Activated B cell treated with CpG ODN at 0.5 μM for 24 hours (primary cell): ENCODE results near the gene DMC1. TPM values are rescaled to one million over a fixed set of nuclear protein-coding genes. Genes with fewer than 3 reads are reported as not detected.
"Not testable (repeated sequence)": the region's sequence is repeated elsewhere in the genome, so short reads cannot be mapped to it uniquely, and the experiment has no call there.

ENCODE experiments used
- ATAC-seq: fragments of 200-7000 bp; cut with Tn5 transposase; one replicate; pipeline ENCODE4 v1.10.0; 2021; ENCODE audit warnings: low read depth, mild to moderate bottlenecking, moderate library complexity
- CTCF ChIA-PET: fragments of 350-600 bp; sonication (Branson Sonifier 250); formaldehyde crosslinking; loops from one replicate; lab custom pipeline; 2021; ENCODE audit warnings: antibody characterized with exemption; lab: Charles Lee
- POLR2A ChIA-PET: fragments of 350-600 bp; sonication (Branson Sonifier 250); formaldehyde crosslinking; loops from one replicate; lab custom pipeline; 2021; ENCODE audit warnings: antibody characterized with exemption; lab: Charles Lee
- DNase-seq: peaks from one replicate; pipeline ENCODE4 v3.0.0; 2022
- H3K27ac Mint-ChIP-seq: one replicate; pipeline ENCODE4 v1.8.0; 2020; ENCODE audit warnings: mixed read lengths
- H3K27me3 Mint-ChIP-seq: one replicate; pipeline ENCODE4 v1.8.0; 2021; ENCODE audit warnings: mixed read lengths
- H3K36me3 Mint-ChIP-seq: one replicate; pipeline ENCODE4 v1.8.0; 2021; ENCODE audit warnings: low read depth, mixed read lengths
- H3K4me1 Mint-ChIP-seq: one replicate; pipeline ENCODE4 v1.8.0; 2021; ENCODE audit warnings: mixed read lengths
- H3K4me3 Mint-ChIP-seq: one replicate; pipeline ENCODE4 v1.8.0; 2020; ENCODE audit warnings: mild to moderate bottlenecking, mixed read lengths
- H3K9me3 Mint-ChIP-seq: one replicate; pipeline ENCODE4 v1.8.0; 2020; ENCODE audit warnings: mixed read lengths
- CTCF ChIP-seq: fragments of 200-600 bp; IDR thresholded peaks from one replicate; pipeline ENCODE4 v1.8.0; 2022; ENCODE audit warnings: antibody characterized with exemption, mild to moderate bottlenecking
- intact Hi-C: fragments of 100-400 bp; cut with micrococcal nuclease; formaldehyde crosslinking; loops from one replicate; pipeline ENCODE4 v1.15.1; 2024
- total RNA-seq: library from RNA; stranded (reverse); gene quantifications from 2 replicates; pipeline ENCODE4 v1.2.3, GENCODE V29; 2022

DMC1 gene
- total RNA-seq, 1 donor from 2014 or later: 0.91 TPM

- Mint-ChIP-seq H3K36me3 (no peaks in the 10 kb centered on the region), H3K4me1 (no peaks in the 10 kb centered on the region), H3K27me3 (peaks cover 12% of the 10 kb centered on the region), H3K9me3 (no peaks in the 10 kb centered on the region), H3K4me3 (no peak overlapping the region), H3K27ac (no peak overlapping the region)
- TF ChIP-seq CTCF: no peak
- CTCF ChIA-PET: no interaction called here
- no peak for DNase-seq
- no peak for ATAC-seq
- POLR2A ChIA-PET: no interaction called here
- intact Hi-C loops: no loop called here
Observed at GRCh38 chr22:38607680-38608079, 37.7 kb upstream of the DMC1 start.

GRCh38 chr22:38602166-38602565 is 32.2 kb upstream of the DMC1 start:
- no peak for TF ChIP-seq CTCF
- H3K9me3 Mint-ChIP-seq: no peaks in the 10 kb centered on the region
- POLR2A ChIA-PET: no interaction called here
- ATAC-seq (no peak), DNase-seq (no peak)
- no peak overlapping the region for H3K27ac Mint-ChIP-seq
- no peak overlapping the region for H3K4me3 Mint-ChIP-seq
- H3K27me3 Mint-ChIP-seq: peaks cover 10% of the 10 kb centered on the region
- CTCF ChIA-PET: no interaction called here
- intact Hi-C loops: no loop called here
- no peaks in the 10 kb centered on the region for H3K4me1 Mint-ChIP-seq
- no peaks in the 10 kb centered on the region for H3K36me3 Mint-ChIP-seq

- Mint-ChIP-seq H3K36me3 (no peaks in the 10 kb centered on the region), H3K27ac (no peak overlapping the region), H3K27me3 (peaks cover 9% of the 10 kb centered on the region), H3K4me3 (no peak overlapping the region), H3K4me1 (no peaks in the 10 kb centered on the region), H3K9me3 (no peaks in the 10 kb centered on the region)
- intact Hi-C loops: no loop called here
- no peak for TF ChIP-seq CTCF
- ChIA-PET CTCF (no interaction called here), POLR2A (no interaction called here)
- ATAC-seq (no peak), DNase-seq (no peak)
Observed at GRCh38 chr22:38601221-38601764, 31.3 kb upstream of the DMC1 start.

- DNase-seq: no peak
- no peaks in the 10 kb centered on the region for H3K4me1 Mint-ChIP-seq
- no peaks in the 10 kb centered on the region for H3K9me3 Mint-ChIP-seq
- no peak overlapping the region for H3K4me3 Mint-ChIP-seq
- H3K27me3 Mint-ChIP-seq: peaks cover 9% of the 10 kb centered on the region
- ChIA-PET POLR2A (no interaction called here), CTCF (no interaction called here)
- H3K27ac Mint-ChIP-seq: no peak overlapping the region
- no peak for ATAC-seq
- no peaks in the 10 kb centered on the region for H3K36me3 Mint-ChIP-seq
- TF ChIP-seq CTCF: no peak
- intact Hi-C loops: no loop called here
Observed at GRCh38 chr22:38599466-38599865, 29.5 kb upstream of the DMC1 start.

- H3K4me3 Mint-ChIP-seq, DNase-seq, POLR2A ChIA-PET, CTCF ChIA-PET, H3K27ac Mint-ChIP-seq, ATAC-seq, intact Hi-C loops, H3K27me3 Mint-ChIP-seq, H3K36me3 Mint-ChIP-seq, H3K4me1 Mint-ChIP-seq, H3K9me3 Mint-ChIP-seq: not testable (repeated sequence)
Observed at GRCh38 chr22:38582923-38583322, 12.9 kb upstream of the DMC1 start.

- Mint-ChIP-seq H3K9me3 (no peaks in the 10 kb centered on the region), H3K27ac (no peak overlapping the region), H3K27me3 (peaks cover 4% of the 10 kb centered on the region), H3K4me3 (no peak overlapping the region), H3K4me1 (no peaks in the 10 kb centered on the region), H3K36me3 (no peaks in the 10 kb centered on the region)
- ChIA-PET CTCF (no interaction called here), POLR2A (no interaction called here)
- intact Hi-C loops: no loop called here
- ATAC-seq (no peak), DNase-seq (no peak)
- no peak for TF ChIP-seq CTCF
Observed at GRCh38 chr22:38578505-38578904, 8.5 kb upstream of the DMC1 start.
